Dendritic cell treated with granulocyte-macrophage colony-stimulating factor and Interleukin-4, amounts not matched to agents 40 ng/mL and 50 ng/mL, for 4 days (primary cell): ENCODE measurements around the gene HAUS6.
"Not testable (repeated sequence)": the region's sequence is repeated elsewhere in the genome, so short reads cannot be mapped to it uniquely, and the experiment has no call there.

ENCODE experiments used
- H3K27ac Mint-ChIP-seq: one replicate; pipeline ENCODE4 v1.8.0; 2022; ENCODE audit warnings: mild to moderate bottlenecking, mixed read lengths
- H3K27me3 Mint-ChIP-seq: one replicate; pipeline ENCODE4 v1.8.0; 2022; ENCODE audit warnings: mild to moderate bottlenecking, mixed read lengths
- H3K36me3 Mint-ChIP-seq: one replicate; pipeline ENCODE4 v1.8.0; 2022; ENCODE audit warnings: low read depth, mixed read lengths
- H3K4me1 Mint-ChIP-seq: one replicate; pipeline ENCODE4 v1.8.0; 2022; ENCODE audit warnings: low read depth, mixed read lengths
- H3K4me3 Mint-ChIP-seq: one replicate; pipeline ENCODE4 v1.8.0; 2022; ENCODE audit warnings: mild to moderate bottlenecking, moderate library complexity, mixed read lengths
- H3K9me3 Mint-ChIP-seq: one replicate; pipeline ENCODE4 v1.8.0; 2022; ENCODE audit warnings: mixed read lengths
- intact Hi-C: fragments of 100-400 bp; cut with micrococcal nuclease; formaldehyde crosslinking; loops from one replicate; pipeline ENCODE4 v1.15.0; 2022

Gene HAUS6

GRCh38 chr9:19102631-19103345 is at the start of gene HAUS6:
Gene HAUS6 (minus strand): TSS chr9:19102904. CDS start chr9:19102651, 253 bp downstream.
- Mint-ChIP-seq H3K36me3 (peaks cover 27% of the 10 kb centered on the region), H3K27me3 (no peaks in the 10 kb centered on the region)

GRCh38 chr9:19152160-19152498 is 49.4 kb upstream of the HAUS6 start:
- H3K27me3 Mint-ChIP-seq, intact Hi-C loops, H3K9me3 Mint-ChIP-seq, H3K27ac Mint-ChIP-seq, H3K36me3 Mint-ChIP-seq, H3K4me3 Mint-ChIP-seq: not testable (repeated sequence)
- peaks cover 30% of the 10 kb centered on the region for H3K4me1 Mint-ChIP-seq

More at GRCh38 chr9:19102631-19103345, at the start of gene HAUS6:
- intact Hi-C loops: loop anchor here (1.0 to 2.0 kb wide), 4 partner anchors 22 to 128 kb away; partner anchors contain the start of genes DENND4C and RRAGA
- Mint-ChIP-seq H3K9me3 (no peaks in the 10 kb centered on the region), H3K27ac (peak within 1 kb of the TSS; percentile 86), H3K4me1 (peaks cover 25% of the 10 kb centered on the region), H3K4me3 (peak within 1 kb of the TSS; percentile 90)

GRCh38 chr9:19151425-19152159 is 48.9 kb upstream of the HAUS6 start:
- Mint-ChIP-seq H3K4me1 (peaks cover 24% of the 10 kb centered on the region), H3K4me3 (no peak overlapping the region), H3K9me3 (no peaks in the 10 kb centered on the region), H3K27me3 (no peaks in the 10 kb centered on the region), H3K27ac (no peak overlapping the region), H3K36me3 (no peaks in the 10 kb centered on the region)
- intact Hi-C loops: no loop called here

GRCh38 chr9:19149230-19149629 is 46.5 kb upstream of the HAUS6 start:
- no peak overlapping the region for H3K27ac Mint-ChIP-seq
- H3K36me3 Mint-ChIP-seq: no peaks in the 10 kb centered on the region

GRCh38 chr9:19148187-19148586 is 45.5 kb upstream of the HAUS6 start:
- Mint-ChIP-seq H3K4me3 (no peak overlapping the region), H3K27ac (no peak overlapping the region), H3K27me3 (no peaks in the 10 kb centered on the region), H3K9me3 (no peaks in the 10 kb centered on the region), H3K4me1 (no peaks in the 10 kb centered on the region), H3K36me3 (no peaks in the 10 kb centered on the region)
- intact Hi-C loops: no loop called here

More at GRCh38 chr9:19149230-19149629, 46.5 kb upstream of the HAUS6 start:
- Mint-ChIP-seq H3K9me3 (no peaks in the 10 kb centered on the region), H3K4me3 (no peak overlapping the region), H3K4me1 (peaks cover 9% of the 10 kb centered on the region), H3K27me3 (no peaks in the 10 kb centered on the region)
- intact Hi-C loops: no loop called here

- no peaks in the 10 kb centered on the region for H3K9me3 Mint-ChIP-seq
- H3K4me3 Mint-ChIP-seq: no peak overlapping the region
- peaks cover 8% of the 10 kb centered on the region for H3K4me1 Mint-ChIP-seq
- no peak overlapping the region for H3K27ac Mint-ChIP-seq
- intact Hi-C loops: no loop called here
- no peaks in the 10 kb centered on the region for H3K27me3 Mint-ChIP-seq
- H3K36me3 Mint-ChIP-seq: no peaks in the 10 kb centered on the region
Observed at GRCh38 chr9:19146441-19147024, 43.8 kb upstream of the HAUS6 start.

- intact Hi-C loops: no loop called here
- Mint-ChIP-seq H3K27me3 (no peaks in the 10 kb centered on the region), H3K36me3 (no peaks in the 10 kb centered on the region), H3K9me3 (no peaks in the 10 kb centered on the region), H3K4me3 (no peak overlapping the region), H3K27ac (no peak overlapping the region), H3K4me1 (peaks cover 8% of the 10 kb centered on the region)
Observed at GRCh38 chr9:19145881-19146280, 43.2 kb upstream of the HAUS6 start.

GRCh38 chr9:19140259-19140658 is 37.6 kb upstream of the HAUS6 start:
- Mint-ChIP-seq H3K4me3 (no peak overlapping the region), H3K27ac (no peak overlapping the region), H3K9me3 (no peaks in the 10 kb centered on the region), H3K27me3 (no peaks in the 10 kb centered on the region), H3K36me3 (no peaks in the 10 kb centered on the region), H3K4me1 (peaks cover 17% of the 10 kb centered on the region)
- intact Hi-C loops: no loop called here

- Mint-ChIP-seq H3K9me3 (no peaks in the 10 kb centered on the region), H3K36me3 (no peaks in the 10 kb centered on the region), H3K27ac (no peak overlapping the region), H3K4me1 (peaks cover 17% of the 10 kb centered on the region), H3K4me3 (no peak overlapping the region), H3K27me3 (no peaks in the 10 kb centered on the region)
- intact Hi-C loops: no loop called here
Observed at GRCh38 chr9:19138084-19138483, 35.4 kb upstream of the HAUS6 start.

GRCh38 chr9:19137282-19137681 is 34.6 kb upstream of the HAUS6 start:
- H3K27ac Mint-ChIP-seq: no peak overlapping the region
- no peak overlapping the region for H3K4me3 Mint-ChIP-seq
- H3K36me3 Mint-ChIP-seq: no peaks in the 10 kb centered on the region
- H3K4me1 Mint-ChIP-seq: peaks cover 10% of the 10 kb centered on the region
- no peaks in the 10 kb centered on the region for H3K9me3 Mint-ChIP-seq
- intact Hi-C loops: no loop called here
- H3K27me3 Mint-ChIP-seq: no peaks in the 10 kb centered on the region

GRCh38 chr9:19136129-19136528 is 33.4 kb upstream of the HAUS6 start:
- intact Hi-C loops: no loop called here
- H3K36me3 Mint-ChIP-seq: no peaks in the 10 kb centered on the region
- H3K4me1 Mint-ChIP-seq: peaks cover 10% of the 10 kb centered on the region
- H3K27ac Mint-ChIP-seq: no peak overlapping the region
- H3K27me3 Mint-ChIP-seq: no peaks in the 10 kb centered on the region
- H3K9me3 Mint-ChIP-seq: no peaks in the 10 kb centered on the region
- no peak overlapping the region for H3K4me3 Mint-ChIP-seq

GRCh38 chr9:19133549-19134345 is 31.0 kb upstream of the HAUS6 start:
- Mint-ChIP-seq H3K27ac (no peak overlapping the region), H3K4me1 (peaks cover 15% of the 10 kb centered on the region), H3K36me3 (no peaks in the 10 kb centered on the region), H3K4me3 (no peak overlapping the region), H3K27me3 (no peaks in the 10 kb centered on the region), H3K9me3 (no peaks in the 10 kb centered on the region)
- intact Hi-C loops: no loop called here

GRCh38 chr9:19130436-19130835 is 27.7 kb upstream of the HAUS6 start:
- Mint-ChIP-seq H3K36me3 (peaks cover 23% of the 10 kb centered on the region), H3K4me3 (no peak overlapping the region), H3K4me1 (peaks cover 34% of the 10 kb centered on the region), H3K9me3 (no peaks in the 10 kb centered on the region), H3K27me3 (no peaks in the 10 kb centered on the region), H3K27ac (peak overlapping the region; percentile 35)
- intact Hi-C loops: no loop called here
